Pons (tissue), 1 donor: ENCODE results near the gene KRTAP20-2.

ENCODE experiments used
- DNase-seq: peaks from one replicate; pipeline ENCODE4 v3.0.0-alpha.2; 2016; ENCODE audit warnings: low spot score

KRTAP20-2 gene

DNA sequence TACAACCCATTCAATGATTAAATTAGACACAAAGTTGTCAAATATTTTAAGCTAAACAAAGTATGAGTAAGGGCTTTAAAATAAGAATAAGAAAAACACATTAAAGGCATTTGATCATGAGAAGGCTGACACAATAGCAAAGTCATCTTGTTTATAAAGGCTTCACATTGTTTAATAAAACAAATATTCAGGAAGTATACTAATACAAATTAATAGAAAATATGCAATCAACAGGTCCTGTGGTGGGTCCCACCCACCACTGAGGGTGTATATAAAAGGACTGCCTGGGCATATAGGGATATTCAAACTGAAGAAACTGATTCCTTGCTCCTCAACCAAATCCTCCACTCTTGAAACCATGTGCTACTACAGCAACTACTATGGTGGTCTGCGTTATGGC is at the start of gene KRTAP20-2:
Gene KRTAP20-2, plus strand, starts transcription at position 301 of the 400 bp plus-strand sequence. Its CDS starts 58 bp downstream, at position 359.
- DNase-seq = no peak

DNA sequence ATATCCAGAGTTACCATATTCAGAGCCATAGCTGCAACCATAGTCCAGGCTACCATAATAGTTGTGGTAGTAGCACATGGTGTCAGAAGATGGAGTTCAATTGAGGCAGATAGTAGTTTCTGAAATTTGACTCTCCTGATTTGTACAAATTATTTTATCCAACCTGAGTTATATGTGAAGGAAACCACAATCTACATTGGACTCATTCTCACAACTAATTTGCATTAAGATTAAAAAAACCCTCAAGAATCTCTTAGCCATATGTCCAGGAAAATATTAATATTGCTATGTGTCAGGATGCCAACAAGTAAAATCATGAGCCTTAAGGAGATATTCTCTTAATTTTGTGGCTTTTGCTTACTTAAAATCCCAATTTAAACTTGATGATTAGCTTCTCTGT is 44.7 kb upstream of the KRTAP20-2 start, which contains the start of gene KRTAP22-2:
Gene KRTAP22-2, minus strand, starts transcription at position 101 of the 400 bp plus-strand sequence.
- DNase-seq = no peak

DNA sequence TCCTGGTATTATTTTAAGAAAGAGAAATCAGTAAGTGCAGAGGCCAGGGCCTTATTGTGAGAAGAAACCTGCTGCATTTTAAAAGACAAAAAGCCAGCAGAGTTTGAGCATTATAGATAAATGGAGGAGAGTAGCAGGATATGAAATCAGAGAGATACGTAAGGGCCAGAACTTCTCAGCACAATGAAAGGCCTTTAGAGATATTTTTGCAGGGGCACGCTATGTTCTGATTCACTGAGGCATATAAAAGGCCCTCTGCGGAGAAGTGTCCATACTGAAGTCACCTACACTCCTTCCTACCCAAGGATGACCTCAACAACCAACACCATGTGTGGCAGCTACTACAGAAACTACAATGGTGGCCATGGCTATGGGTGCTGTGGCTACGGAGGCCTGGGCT is 42.9 kb upstream of the KRTAP20-2 start, which contains the start of gene KRTAP6-3:
Gene KRTAP6-3, plus strand, starts transcription at position 301 of the 400 bp plus-strand sequence. Its CDS starts 6 bp downstream, at position 307.
- no peak for DNase-seq

DNA sequence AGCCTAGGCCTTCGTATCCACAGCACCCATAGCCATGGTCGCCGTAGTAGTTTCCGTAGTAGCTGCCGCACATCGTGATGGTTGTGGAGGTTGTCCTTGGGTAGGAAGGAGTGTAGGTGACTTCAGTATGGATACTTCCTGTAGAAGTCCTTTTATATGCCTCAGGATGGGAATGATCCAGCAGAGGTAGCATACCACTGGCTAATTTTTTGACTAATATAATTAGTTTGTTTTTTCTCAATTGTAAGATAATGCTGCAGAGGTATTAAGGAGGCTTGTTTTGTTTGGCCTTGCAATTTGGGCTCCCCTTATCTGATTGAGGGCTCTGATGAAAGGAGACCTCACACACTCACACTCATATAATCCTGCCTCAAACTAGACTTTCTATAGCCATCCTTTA is 36.2 kb upstream of the KRTAP20-2 start, which contains the start of gene KRTAP6-2:
Gene KRTAP6-2, minus strand, starts transcription at position 101 of the 400 bp plus-strand sequence. Its CDS starts 28 bp downstream, at position 73.
- DNase-seq = no peak

DNA sequence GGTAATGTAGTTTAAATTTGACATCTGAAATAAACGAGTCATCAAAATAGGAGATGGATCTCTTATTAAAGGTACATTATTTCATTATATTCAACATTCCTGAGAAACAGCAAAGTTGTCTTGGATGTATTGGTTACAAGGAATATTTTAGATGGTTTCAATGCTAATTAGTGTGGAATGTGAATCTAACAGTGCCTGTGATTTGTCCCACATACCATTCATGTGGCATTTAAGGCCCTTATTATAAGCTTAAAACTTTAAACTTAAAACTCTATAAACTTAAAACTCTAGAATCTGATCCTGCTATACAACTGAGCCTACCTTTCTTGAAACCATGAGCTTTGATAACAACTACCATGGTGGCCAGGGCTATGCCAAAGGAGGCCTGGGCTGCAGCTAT is 34.2 kb upstream of the KRTAP20-2 start, which contains the start of gene KRTAP22-1:
Gene KRTAP22-1, plus strand, starts transcription at position 301 of the 400 bp plus-strand sequence.
- DNase-seq = no peak

DNA sequence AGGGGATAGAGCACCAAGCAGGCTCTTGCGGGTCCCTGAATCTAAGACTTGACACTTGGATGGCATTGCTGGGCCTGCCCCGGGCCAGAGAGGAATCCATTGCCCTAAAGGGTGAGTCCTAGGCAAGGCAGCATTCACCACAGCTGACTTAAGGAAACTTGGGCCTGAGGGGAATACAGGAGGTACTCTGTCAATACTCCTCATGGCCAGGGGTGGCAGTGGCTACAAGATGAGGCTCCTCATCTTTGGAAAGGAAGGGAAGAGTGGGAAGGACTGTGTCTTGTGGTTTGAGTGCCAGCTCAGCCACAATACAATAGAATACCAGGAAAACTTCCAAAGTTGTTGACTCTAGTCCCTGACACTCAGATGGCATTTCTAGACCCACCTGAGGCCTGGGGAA is 29.0 kb upstream of the KRTAP20-2 start:
- DNase-seq = no peak

DNA sequence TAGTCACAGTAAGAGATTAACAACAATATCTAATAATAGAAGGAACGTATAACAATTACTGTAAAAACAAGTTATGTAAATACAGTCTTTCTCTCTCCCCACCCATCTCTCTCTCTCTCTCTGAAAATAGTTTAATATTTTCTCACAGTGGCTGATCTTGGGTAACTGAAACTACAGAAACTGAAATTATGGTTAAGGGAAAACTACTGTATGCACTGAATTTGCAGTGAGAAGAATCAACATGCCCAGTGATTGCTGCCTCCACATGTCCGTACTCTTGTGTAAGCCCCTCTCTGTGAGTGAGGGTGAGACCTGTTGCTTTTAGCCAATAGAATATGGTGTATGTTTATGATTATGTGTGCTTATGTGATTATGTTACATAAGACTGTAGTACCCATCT is 22.9 kb upstream of the KRTAP20-2 start:
- no peak for DNase-seq

DNA sequence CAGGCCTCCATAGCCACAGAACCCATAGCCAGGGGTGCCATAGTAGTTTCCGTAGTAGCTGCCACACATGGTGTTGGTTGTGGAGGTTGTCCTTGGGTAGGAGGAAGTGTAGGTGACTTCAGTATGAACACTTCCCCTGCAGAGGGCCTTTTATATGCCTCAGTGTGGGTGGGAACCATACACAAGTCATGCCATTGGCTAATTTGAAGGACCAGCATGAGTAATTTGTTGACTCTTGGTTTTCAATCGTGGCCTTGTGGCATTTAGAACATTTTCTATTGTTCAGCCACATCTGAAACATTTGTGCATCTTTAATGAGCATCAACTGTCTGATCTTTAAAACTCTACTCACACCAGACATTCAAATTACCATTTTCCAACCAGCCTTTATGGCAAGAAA is 21.2 kb upstream of the KRTAP20-2 start, which contains the start of gene KRTAP6-1:
Gene KRTAP6-1, minus strand, starts transcription at position 95 of the 400 bp plus-strand sequence. Its CDS starts 26 bp downstream, at position 69.
- no peak for DNase-seq

DNA sequence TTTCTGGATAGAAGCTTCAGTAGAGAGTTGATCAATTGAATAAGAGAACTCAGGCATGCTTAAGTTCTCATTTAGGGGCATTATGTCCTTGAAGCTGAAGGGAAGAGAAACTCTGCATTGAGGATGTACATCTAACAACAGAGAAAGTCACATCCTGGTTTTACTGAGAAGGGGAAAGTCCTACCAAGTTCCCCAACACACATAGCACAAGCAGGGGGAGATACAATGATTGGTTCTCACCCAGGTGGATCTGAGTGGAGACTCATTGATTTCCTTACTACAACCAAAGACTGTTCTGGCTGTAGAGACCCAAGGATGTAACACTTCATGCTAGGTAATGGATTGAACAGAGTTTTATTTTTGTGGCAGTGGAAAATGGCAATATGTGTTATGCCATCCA is 19.8 kb upstream of the KRTAP20-2 start:
- DNase-seq = no peak

DNA sequence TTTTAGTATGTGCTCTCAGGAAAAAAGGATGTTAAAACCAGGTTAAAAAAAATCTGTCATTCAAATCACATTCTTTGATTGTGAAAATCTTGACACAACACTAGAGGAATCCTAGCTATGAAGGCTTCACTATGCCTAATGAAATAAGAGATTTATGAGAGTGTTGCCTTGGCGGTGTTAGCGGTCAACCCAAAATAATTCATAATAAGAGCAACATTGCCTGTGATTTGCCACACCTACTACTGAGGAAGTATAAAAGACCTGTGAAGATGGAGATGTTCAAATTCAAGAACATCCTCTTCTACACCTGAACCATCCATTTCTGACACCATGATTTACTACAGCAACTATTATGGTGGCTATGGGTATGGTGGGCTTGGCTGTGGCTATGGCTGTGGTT is 18.9 kb upstream of the KRTAP20-2 start, which contains the start of gene KRTAP20-1:
Gene KRTAP20-1, plus strand, starts transcription at position 301 of the 400 bp plus-strand sequence. Its CDS starts 30 bp downstream, at position 331.
- DNase-seq = no peak

DNA sequence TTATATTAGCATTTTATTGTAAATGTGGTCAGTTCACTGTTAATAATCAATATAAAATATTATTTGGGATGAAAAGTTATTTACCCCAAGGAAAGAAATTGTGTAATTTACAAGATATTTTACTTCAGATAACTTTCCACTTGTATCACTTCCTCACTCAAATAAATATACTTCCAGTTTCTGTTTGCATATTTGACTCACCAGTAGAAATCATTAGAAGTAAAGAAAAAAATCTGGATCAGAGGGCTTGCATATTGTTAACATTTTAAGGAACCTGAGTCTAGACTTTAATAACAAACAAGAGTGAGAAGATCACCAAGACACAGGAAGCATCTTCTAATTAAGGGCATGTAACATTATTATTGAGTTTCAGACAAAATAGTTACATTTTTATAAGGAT is 14.9 kb upstream of the KRTAP20-2 start:
- DNase-seq = no peak

DNA sequence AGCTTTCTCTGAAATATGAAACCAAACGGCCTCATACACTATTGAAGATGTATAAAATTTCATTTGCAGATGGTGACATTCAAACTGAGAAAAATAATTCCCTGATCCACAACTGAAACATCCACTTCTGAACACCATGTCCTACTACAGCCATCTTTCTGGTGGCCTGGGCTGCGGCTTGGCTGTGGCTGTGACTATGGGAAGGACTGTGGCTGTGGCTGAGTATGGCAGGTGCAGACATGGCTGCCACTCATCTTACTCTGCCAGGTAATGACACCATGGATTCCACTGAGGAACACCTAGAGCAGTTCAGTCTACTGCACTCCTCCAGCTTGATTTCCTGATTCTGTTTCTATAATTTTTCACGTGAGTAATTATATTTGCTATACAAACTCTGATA is 14.5 kb upstream of the KRTAP20-2 start, which contains the start of gene KRTAP20-4:
Gene KRTAP20-4, plus strand, starts transcription at position 106 of the 400 bp plus-strand sequence.
- no peak for DNase-seq

DNA sequence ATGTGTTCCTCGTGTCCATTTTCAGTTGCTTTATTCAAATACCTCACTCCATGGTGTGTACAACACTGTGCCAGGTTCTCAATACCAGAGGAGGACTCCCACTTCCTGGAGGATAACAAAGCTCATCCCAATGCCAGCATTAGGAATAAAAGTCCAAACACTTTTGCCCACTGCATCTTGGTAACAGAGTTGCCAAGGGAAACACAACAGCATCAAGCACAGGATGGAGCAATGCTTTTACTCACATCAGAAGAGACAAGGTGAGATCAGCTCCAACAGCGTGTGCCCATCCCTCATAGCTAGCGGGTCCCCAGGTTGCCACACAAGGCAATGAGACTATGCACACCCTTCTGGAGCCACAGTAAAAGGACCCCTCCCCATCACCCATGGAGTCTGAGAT is 11.6 kb upstream of the KRTAP20-2 start:
- DNase-seq = no peak

DNA sequence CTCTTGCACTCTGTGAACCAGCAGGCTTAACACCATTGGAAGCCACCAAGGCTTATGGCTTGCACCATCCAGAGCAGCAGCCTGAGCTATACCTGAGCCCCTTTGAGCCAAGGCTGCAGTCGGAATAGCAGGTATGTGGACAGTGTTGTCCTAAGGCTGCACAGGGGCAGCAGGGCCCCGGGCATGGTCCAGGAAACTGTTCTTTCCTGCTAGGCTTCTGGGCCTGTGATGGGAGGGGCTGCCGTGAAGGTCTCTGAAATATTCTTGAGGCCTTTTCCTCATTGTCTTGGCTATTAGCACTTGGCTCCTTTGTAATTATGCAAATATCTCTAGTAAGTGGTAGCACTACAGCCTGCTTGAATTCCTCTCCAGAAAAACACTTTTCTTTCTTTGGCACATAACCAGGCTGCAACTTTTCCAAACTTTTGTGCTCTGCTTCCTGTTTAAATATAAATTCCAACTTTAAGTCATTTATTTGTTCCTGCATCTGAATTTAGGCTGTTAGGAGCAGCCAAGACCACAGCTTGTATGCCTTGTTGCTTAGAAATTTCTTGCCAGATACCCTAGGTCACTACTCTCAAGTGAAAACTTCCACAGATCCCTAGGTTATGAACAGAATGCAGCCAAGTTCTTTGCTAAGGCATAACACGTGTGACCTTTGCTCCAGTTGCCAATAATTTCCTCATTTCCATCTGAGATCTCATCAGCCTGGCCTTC is 9.4 kb upstream of the KRTAP20-2 start:
- no peak for DNase-seq

DNA sequence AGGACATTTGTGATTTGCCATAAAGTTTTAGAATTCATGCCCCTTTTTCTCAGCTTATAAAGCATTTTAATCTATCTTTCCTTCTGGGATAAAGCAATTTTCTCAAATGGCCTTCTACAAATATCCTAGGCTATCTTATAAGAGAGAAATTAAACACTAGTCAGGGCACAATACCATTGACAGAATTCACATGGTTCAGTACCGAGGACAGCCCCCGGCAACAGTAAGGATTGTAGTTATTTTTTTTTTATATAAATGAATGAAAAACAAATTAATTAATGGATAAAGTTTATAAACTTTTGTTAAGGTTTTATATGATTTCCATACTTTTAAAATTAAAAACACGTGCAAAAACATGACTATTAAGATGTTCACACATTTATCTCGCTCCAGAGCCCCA is 6.9 kb upstream of the KRTAP20-2 start:
- DNase-seq = no peak

DNA sequence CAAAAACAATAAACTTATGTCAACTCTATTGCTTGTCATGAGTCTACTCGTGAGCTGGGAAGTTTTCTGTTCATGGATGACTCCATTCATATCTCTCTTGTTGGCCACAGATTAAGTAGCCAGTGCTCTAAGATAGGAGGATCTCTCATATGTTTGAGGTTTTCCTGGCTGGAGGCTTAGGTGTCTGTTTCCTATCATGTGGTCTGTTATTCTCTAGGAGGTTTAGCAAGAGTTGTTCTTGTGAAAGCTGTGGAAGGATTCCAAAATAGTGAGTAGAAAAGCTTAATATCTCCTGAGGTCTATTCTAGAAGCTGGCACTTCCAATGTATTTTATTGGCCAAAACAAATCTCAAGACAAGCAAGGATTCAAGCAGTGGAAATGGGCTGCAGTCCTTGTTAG is 5.8 kb upstream of the KRTAP20-2 start:
- DNase-seq = no peak

DNA sequence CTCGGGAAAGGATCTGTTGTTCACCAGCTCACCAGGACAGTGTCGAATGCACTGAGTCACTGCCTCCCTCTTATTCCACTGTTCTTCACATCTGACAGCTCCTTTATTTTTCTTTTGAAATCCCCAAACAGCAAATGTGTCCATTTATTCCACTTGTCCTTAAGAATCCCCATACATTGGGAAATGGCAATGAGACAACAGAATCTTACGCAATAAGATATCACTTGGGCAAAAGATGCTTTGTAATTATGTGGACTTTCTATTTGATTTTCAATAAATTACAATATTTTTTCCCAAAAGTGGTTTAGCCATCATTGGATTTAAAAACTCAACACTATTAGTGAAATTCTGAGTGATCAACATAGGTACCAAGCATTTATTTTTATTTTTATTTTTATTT is 3.7 kb downstream of the KRTAP20-2 start:
- no peak for DNase-seq

DNA sequence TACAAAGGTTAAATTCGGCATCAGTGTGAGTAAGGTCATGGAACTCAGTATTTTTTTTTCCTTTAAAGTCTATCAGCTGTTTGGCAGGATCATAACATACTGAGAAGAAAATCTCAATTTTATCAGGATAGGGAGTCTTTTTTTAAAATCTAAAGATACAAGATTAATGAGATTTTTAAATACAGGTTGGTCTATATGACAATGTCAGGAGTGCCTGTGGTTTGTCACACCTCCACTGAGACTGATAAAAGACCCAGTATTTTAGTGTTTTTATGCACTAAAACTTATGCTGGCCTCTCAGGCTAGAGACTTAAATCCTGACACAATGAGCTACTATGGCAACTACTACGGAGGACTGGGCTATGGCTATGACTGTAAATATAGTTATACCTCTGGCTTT is 7.6 kb downstream of the KRTAP20-2 start, which contains the start of gene KRTAP20-3:
Gene KRTAP20-3, plus strand, starts transcription at position 301 of the 400 bp plus-strand sequence.
- no peak for DNase-seq

DNA sequence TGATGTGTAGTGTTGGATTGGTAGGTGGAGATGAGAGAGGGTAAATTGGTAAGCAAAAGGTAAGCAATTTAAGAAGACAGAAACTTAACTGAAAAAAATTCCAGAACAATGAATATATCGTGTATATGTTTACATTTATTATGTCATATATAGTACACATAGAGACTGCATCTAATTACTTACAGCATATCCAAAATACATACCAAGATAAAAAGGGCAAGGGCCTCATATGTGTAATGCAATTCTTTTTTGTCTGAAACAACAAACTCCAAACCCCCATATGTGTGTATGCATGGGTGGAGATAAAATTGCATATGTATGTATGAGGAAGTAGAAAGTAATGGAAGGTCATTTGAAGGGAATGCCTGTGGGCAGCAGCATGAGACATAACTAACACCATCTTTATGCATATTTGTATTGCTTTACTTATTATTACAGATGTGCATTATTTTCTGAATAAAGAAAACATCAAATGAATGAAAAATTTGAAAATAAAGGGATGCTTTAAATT is 12.0 kb downstream of the KRTAP20-2 start:
- no peak for DNase-seq

DNA sequence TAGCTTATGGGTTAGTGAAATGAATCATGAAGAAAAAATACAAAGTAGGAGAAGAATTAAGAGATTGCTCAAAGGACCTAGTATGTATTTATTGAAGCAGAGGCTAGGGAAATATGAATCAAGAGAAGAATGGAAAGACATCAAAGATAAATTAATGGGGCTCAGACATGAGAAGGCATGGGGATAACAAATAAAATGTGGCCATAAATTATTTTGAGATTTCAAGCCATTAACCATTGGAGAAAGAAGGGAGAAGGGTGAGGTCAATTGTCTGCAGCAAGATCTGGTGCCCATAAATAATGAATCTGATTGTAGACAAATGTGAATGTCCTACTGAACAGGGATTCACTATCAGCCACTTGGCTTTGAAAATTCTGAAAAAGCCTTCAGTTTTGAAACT is 17.9 kb downstream of the KRTAP20-2 start:
- DNase-seq = no peak

DNA sequence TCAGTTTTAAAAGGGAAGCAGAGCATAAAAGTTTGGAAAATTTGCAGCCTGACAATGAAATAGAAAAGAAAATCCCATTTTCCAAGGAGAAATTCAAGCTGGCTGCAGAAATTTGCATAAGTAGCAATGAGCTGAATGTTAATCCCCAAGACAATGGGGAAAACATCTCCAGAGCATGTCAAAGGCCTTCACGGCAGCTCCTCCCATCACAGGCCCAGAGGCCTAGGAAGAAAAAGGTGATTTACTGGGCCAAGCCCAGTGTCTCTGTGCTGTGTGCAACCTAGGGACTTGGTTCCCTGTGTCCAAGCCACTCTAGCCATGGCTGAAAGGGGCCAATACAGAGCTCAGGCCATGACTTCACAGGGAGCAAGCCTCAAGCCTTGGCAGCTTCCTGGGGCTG is 33.8 kb downstream of the KRTAP20-2 start:
- no peak for DNase-seq

DNA sequence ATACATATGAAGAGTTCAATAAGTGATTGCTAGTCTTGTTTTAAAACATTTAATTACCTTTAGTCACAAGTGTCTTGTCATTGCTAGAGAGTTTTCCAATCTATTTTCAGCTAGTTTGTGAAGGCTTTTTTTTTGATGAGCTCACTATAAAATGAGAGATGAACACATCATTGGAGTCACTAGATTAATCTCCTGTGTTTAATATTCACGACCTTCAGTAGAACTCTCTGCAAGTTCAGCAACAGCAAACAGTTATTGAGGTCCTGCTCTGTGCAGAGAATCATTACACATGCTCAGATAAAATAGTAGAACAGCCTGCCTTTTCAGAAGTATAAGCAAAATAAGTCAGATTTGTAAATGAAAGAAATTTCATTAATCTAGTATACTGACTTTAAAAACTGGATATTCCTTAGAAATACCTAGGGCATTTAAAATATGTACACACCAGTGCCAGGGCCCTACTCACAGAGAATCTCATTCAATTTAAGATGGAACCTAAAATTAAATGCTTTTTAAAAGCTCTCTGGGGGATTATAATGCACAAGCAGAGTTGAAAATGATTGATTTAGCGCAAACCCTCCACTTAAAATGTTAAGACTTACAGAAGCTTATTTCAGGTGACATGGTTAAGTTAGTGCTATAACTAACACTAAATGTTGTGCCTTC is 38.1 kb downstream of the KRTAP20-2 start:
- no peak for DNase-seq
